ENCODE results near the gene CERS6.

Gene CERS6

DNA sequence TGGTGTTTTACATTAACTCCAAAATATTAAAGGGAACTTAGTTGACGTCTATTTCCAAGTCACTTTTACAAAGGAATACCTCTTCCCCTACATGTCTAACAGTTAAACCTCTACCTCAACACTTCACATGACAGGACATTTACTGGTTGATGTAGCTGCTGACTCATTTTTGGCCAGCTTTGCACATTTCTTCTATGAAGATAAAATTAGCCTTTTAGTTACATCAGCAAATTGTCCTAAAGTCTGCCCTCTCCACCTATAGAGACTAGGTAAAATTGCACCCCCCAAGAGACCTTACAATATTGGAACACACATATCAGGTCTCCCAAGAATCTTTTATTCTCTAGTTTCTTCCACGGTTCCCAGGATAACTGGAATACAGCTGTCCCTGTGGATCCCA lies 10.1 kb upstream of the CERS6 start:
- no peak for DNase-seq

DNA sequence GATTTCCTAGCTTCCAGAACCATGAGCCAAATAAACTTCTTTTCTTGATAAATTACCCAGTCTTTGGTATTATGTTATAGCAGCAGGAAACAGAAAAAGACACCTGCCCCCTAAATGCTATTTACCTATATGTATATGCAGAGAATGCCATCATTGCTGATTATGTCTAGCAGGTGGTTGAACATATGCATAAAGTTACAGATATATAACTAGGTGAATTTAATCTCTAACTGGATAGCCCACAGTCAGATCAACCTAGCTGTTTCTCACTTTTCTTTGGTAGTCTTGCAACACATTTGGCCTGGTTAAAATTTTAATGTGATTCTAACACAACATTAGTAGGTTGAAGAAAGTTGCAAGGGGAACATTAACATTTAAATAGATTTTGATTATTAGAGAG lies 7.1 kb upstream of the CERS6 start:
- DNase-seq = no peak

DNA sequence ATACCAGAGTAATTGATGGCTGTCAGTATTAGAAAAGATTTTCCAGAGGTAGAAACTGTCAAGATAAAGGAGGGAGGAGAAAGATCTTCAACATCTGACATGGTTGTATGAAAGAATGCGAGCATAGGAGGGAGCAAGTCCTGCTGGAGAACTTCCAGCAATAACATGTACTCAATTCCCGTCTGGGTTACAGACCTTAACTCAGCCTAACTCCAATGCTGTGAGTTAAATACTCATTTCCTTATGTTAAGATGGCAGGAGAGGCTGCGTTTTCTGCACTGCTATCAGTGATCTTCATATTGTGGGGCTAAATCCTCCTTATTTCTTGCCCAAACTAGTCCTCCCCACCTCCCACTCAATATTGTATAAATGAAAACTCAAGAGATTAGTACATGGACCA lies 6.7 kb upstream of the CERS6 start:
- no peak for DNase-seq

DNA sequence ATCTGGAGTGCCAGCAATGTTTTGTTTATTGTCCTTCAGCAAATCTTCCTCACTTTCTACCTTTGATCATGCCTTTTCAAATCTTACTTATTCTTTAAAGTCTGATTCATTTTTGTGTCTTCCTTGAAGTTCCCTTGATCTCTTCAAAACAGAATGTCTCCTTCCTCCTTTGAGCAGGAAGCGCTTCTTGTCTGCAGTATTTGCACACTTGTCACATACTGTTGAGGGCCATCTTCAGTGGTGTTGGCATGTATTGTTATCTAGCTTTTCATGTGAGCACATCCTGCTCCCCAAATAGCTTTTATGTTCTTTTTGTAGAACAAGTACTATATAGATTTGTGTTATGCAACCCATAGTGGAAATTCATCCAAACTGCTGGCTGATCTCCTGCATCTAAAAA lies 5.9 kb upstream of the CERS6 start:
- DNase-seq = no peak

DNA sequence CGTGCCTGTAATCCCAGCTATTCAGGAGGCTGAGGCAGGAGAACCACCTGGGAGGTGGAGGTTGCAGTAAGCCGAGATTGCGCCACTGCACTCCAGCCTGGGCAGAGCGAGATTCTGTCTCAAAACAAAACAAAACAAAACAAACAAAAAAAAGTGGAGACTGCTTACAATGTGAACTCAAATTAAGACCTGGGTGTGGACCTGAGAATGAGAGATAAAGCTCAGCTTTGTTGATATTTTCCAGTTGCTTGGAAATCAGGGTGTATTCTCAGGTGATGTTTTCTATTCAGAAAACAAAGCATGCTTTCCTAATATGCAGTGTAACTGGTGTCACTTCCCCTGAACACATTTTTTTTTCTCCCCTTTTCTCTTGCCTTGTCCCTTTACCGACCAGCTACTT lies 5.3 kb upstream of the CERS6 start:
- no peak for DNase-seq

DNA sequence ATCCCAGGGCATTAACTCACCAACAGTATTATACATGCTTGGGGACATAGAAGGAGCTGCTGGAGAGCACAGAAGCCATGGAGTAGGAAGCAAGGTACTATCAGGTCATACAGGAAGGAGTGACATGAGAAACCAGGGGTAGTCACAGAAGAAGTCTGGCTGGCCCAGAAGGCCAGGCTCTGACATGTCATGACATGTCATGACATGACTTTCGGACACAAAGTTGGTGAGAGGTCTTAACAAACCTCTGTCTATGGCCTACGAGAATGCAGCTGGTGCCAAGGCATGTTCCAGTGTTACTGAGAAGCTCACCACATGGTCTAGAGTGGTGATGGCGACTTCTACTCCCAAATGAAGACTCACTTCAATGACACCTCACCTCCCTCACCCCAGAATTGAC lies 3.3 kb upstream of the CERS6 start:
- DNase-seq = no peak

- DNase-seq = no peak
Observed at GRCh38 chr2:168453404-168453803, 2.7 kb upstream of the CERS6 start.

GRCh38 chr2:168454737-168455644 lies 1.1 kb upstream of the CERS6 start:
- DNase-seq = no peak

GRCh38 chr2:168456521-168457189 lies 583 bp downstream of the CERS6 start:
- no peak for DNase-seq

DNA sequence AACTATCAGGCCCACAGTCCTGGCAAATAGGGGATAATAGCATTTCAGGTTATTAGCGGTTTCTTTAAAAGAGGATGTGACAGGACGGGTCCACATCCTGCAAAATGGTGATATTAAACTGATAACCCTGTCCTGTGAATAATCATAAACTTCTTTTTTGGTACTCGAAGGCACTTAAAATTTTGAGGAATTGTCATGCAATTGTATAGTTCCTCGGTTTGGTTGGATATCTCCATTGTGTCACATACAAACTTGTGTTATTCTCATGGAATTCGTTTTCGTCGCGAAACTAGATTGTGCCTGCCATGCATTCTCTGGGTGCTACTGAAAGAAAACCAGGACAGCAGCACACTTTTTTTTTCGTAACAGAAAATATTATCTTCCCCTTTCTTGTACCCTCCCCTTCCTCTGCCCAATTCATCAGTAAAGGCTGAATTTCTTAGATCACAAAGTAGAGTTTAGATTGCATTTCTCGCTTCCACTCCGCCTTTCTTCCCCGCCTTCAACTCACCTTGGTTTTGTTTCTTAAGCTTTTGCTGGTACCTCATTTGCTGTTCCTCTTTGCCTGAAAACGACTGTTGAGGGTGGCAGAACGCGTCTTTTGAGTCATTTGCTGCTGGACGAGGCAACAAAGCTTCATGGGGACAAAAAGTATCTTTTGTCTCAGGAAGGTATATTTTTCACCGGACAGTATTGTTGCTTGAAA lies 1.3 kb downstream of the CERS6 start:
- DNase-seq = no peak

- no peak for DNase-seq
Observed at GRCh38 chr2:168458139-168458538, 2.1 kb downstream of the CERS6 start.

- no peak for DNase-seq
Observed at GRCh38 chr2:168459256-168459655, 3.2 kb downstream of the CERS6 start.

GRCh38 chr2:168460571-168460970 lies 4.5 kb downstream of the CERS6 start:
- DNase-seq = no peak

- DNase-seq = no peak
Observed at GRCh38 chr2:168461178-168461941, 5.3 kb downstream of the CERS6 start.

DNA sequence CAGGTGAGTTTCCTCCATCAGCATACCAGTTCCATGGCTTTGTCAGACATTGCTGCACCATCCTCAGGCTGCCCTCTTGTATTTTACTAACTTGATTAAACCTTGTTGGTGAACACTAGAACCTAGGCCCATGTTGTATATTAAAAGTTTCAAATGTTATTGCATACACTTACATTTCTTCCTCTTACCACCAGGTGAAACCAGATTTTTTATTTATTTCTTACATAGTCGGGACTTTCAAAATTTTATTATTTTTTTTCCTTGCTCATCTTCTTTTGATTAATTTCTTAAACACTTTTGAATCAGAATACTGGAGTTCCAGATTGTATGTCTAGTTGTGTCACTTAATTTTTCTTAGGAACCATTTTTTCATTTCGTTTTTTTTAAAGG lies 5.9 kb downstream of the CERS6 start:
- no peak for DNase-seq

- no peak for DNase-seq
Observed at GRCh38 chr2:168462543-168463045, 6.5 kb downstream of the CERS6 start.

GRCh38 chr2:168465594-168465993 lies 9.5 kb downstream of the CERS6 start:
- DNase-seq = no peak

GRCh38 chr2:168466190-168466737 lies 10.2 kb downstream of the CERS6 start:
- no peak for DNase-seq

- no peak for DNase-seq
Observed at GRCh38 chr2:168466834-168467565, 10.9 kb downstream of the CERS6 start.

GRCh38 chr2:168467729-168468128 lies 11.7 kb downstream of the CERS6 start:
- no peak for DNase-seq

GRCh38 chr2:168468354-168468753 lies 12.3 kb downstream of the CERS6 start:
- DNase-seq = no peak
